Activated T-cell treated with anti-CD3 and anti-CD28 coated beads, Interleukin-2, amount 50 U/mL, for 24 hours (primary cell): ENCODE data around the gene SEPTIN7.

Experiments used
- DNase-seq: peaks from one replicate; pipeline ENCODE4 v3.0.0-alpha.2; 2020
- H3K27ac Mint-ChIP-seq: 2 replicates; pipeline ENCODE4 v1.8.0; 2020; ENCODE audit warnings: mild to moderate bottlenecking, mixed read lengths
- H3K27me3 Mint-ChIP-seq: 2 replicates; pipeline ENCODE4 v1.8.0; 2020; ENCODE audit warnings: mixed read lengths
- H3K36me3 Mint-ChIP-seq: 2 replicates; pipeline ENCODE4 v1.8.0; 2020; ENCODE audit warnings: low read depth, mixed read lengths
- H3K4me1 Mint-ChIP-seq: 2 replicates; pipeline ENCODE4 v1.8.0; 2020; ENCODE audit warnings: low read depth, mixed read lengths
- H3K4me3 Mint-ChIP-seq: 2 replicates; pipeline ENCODE4 v1.8.0; 2020; ENCODE audit warnings: mild to moderate bottlenecking, moderate library complexity, mixed read lengths
- H3K9me3 Mint-ChIP-seq: 2 replicates; pipeline ENCODE4 v1.8.0; 2020; ENCODE audit warnings: mixed read lengths

The SEPTIN7 gene

GRCh38 chr7:35776686-35777085 is 24.2 kb upstream of the SEPTIN7 start:
- Mint-ChIP-seq H3K36me3 (no peaks in the 10 kb centered on the region), H3K9me3 (no peaks in the 10 kb centered on the region), H3K4me3 (no peak overlapping the region), H3K4me1 (no peaks in the 10 kb centered on the region), H3K27me3 (no peaks in the 10 kb centered on the region), H3K27ac (no peak overlapping the region)
- DNase-seq = no peak

- no peaks in the 10 kb centered on the region for H3K4me1 Mint-ChIP-seq
- H3K27ac Mint-ChIP-seq = no peak overlapping the region
- H3K9me3 Mint-ChIP-seq = no peaks in the 10 kb centered on the region
- no peak for DNase-seq
- no peak overlapping the region for H3K4me3 Mint-ChIP-seq
- H3K36me3 Mint-ChIP-seq = no peaks in the 10 kb centered on the region
- H3K27me3 Mint-ChIP-seq = no peaks in the 10 kb centered on the region
Measured at GRCh38 chr7:35777121-35777520, 23.7 kb upstream of the SEPTIN7 start.

GRCh38 chr7:35780070-35780469 is 20.8 kb upstream of the SEPTIN7 start:
- Mint-ChIP-seq H3K4me3 (no peak overlapping the region), H3K27ac (no peak overlapping the region), H3K9me3 (no peaks in the 10 kb centered on the region), H3K27me3 (no peaks in the 10 kb centered on the region), H3K36me3 (no peaks in the 10 kb centered on the region), H3K4me1 (no peaks in the 10 kb centered on the region)
- no peak for DNase-seq

GRCh38 chr7:35781200-35781701 is 19.6 kb upstream of the SEPTIN7 start:
- Mint-ChIP-seq H3K4me1 (no peaks in the 10 kb centered on the region), H3K27ac (no peak overlapping the region), H3K27me3 (no peaks in the 10 kb centered on the region), H3K9me3 (no peaks in the 10 kb centered on the region), H3K4me3 (no peak overlapping the region), H3K36me3 (no peaks in the 10 kb centered on the region)
- DNase-seq = no peak

GRCh38 chr7:35781767-35782515 is 18.9 kb upstream of the SEPTIN7 start:
- H3K4me3 Mint-ChIP-seq = no peak overlapping the region
- no peaks in the 10 kb centered on the region for H3K27me3 Mint-ChIP-seq
- no peaks in the 10 kb centered on the region for H3K36me3 Mint-ChIP-seq
- no peaks in the 10 kb centered on the region for H3K9me3 Mint-ChIP-seq
- H3K27ac Mint-ChIP-seq = no peak overlapping the region
- DNase-seq = no peak
- no peaks in the 10 kb centered on the region for H3K4me1 Mint-ChIP-seq

DNA sequence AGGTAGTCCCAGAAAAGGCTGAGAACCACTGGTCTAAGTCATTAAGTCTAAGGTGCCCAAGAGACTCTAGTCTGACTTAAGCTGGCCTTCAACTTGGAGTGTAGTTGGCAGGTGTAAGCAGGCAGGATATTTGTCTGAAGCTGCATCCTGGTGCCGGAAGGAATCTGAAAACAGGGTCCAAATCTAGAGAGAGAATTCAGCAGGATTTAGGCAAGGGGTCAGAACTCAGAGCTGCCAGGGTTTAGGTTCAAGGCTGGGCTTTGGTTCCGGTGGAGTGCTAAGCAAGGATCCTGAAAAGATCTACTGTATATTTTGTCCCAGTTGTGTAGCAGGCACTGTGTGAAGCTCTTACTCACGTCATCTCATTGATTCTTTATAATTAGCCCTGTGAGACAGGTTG is 16.5 kb upstream of the SEPTIN7 start:
- no peaks in the 10 kb centered on the region for H3K36me3 Mint-ChIP-seq
- H3K27ac Mint-ChIP-seq = no peak overlapping the region
- no peak for DNase-seq
- H3K4me1 Mint-ChIP-seq = no peaks in the 10 kb centered on the region
- H3K4me3 Mint-ChIP-seq = no peak overlapping the region
- peaks cover 3% of the 10 kb centered on the region for H3K9me3 Mint-ChIP-seq
- H3K27me3 Mint-ChIP-seq = no peaks in the 10 kb centered on the region

DNA sequence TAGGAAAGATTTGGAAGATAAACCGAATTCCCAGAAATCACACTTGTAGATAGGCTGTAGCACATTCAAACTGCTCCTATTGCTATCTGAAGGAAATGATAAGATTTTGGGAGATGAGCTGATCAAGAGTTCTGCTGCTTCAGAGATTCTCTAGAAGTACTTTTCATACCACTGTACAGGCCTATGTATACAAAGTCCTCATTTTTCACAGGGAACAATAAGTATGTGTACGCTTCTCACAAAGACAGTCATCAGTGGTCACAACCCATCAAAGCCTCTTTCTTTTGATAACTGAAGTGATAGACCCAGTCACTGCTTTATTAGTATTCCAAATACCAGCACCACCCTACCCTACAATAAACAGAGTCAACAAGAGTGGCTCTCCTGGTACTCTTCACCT is 15.6 kb upstream of the SEPTIN7 start:
- DNase-seq = no peak
- no peaks in the 10 kb centered on the region for H3K27me3 Mint-ChIP-seq
- H3K9me3 Mint-ChIP-seq = peaks cover 5% of the 10 kb centered on the region
- no peak overlapping the region for H3K4me3 Mint-ChIP-seq
- no peak overlapping the region for H3K27ac Mint-ChIP-seq
- no peaks in the 10 kb centered on the region for H3K36me3 Mint-ChIP-seq
- no peaks in the 10 kb centered on the region for H3K4me1 Mint-ChIP-seq

DNA sequence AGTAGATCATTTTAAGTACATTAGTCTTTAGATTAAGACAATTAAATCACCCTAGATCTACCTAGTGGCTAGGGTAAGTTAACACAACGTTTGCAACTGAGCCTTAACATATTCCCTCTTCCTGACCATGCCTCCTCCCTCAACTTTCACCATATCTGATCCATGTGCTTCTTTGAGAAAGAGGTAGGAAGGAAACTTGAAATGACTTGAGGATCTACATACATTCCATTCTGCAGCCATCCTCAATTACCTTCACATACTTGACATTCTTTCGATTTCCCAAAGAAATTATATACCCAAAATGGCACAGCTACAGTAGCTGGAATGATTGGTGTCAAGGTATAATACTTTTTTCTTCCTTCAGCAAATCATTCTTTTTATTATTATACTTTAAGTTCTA is 12.9 kb upstream of the SEPTIN7 start:
- H3K27me3 Mint-ChIP-seq = no peaks in the 10 kb centered on the region
- H3K27ac Mint-ChIP-seq = no peak overlapping the region
- H3K36me3 Mint-ChIP-seq = no peaks in the 10 kb centered on the region
- no peak for DNase-seq
- no peak overlapping the region for H3K4me3 Mint-ChIP-seq
- H3K4me1 Mint-ChIP-seq = no peaks in the 10 kb centered on the region
- peaks cover 5% of the 10 kb centered on the region for H3K9me3 Mint-ChIP-seq

DNA sequence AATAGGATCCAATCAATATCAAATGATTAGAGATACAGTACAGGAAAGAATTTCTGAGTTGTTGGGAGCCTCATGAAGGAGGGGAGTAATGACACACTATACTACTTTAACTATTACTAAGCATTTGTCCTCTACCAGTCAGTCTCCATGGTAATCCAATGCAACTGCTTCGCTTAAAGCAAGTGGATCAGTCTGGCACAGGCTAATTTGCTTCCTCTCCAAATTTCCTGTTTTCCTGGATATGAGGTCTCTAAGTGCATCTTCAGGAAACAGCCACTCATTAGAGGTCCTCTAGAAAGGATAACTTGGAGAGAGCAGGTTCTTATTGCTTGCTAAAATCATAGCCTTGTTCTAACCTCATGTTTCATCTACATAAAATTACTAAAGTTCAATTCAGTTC is 8.4 kb upstream of the SEPTIN7 start:
- no peak for DNase-seq
- Mint-ChIP-seq H3K9me3 (peaks cover 5% of the 10 kb centered on the region), H3K4me3 (no peak overlapping the region), H3K4me1 (no peaks in the 10 kb centered on the region), H3K27me3 (no peaks in the 10 kb centered on the region), H3K36me3 (no peaks in the 10 kb centered on the region), H3K27ac (no peak overlapping the region)

DNA sequence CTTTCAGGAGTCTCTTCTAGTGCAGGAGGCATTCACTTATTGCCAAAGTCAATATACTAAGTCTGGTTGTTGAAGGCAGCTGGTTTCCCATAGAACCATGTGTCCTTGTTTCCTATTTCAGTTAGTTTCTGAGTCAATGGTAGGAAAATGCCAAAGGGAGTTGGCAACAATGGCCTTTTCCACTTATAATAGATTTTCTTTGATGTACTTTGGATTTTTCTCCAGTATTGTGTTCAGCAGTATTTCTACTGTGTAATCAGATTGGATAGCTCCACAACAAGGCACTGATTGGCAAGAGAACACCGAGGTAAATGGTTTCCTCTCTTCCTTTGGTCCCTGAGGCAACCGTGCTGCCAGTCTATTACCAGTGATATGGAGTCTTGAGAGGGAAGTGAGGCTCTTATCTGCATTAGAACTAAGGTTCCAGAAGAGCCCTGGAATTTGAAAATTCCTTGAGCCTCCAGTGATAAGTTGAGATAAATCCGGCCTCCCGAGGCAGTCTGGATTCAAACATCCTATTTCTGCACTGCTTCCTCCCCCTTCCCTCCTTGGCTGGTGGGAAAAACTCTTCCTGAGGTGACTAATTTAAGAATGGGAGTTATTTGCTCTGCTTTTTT is 7.9 kb upstream of the SEPTIN7 start:
- H3K4me3 Mint-ChIP-seq = no peak overlapping the region
- H3K9me3 Mint-ChIP-seq = peaks cover 5% of the 10 kb centered on the region
- H3K36me3 Mint-ChIP-seq = no peaks in the 10 kb centered on the region
- DNase-seq = no peak
- H3K27me3 Mint-ChIP-seq = no peaks in the 10 kb centered on the region
- no peaks in the 10 kb centered on the region for H3K4me1 Mint-ChIP-seq
- no peak overlapping the region for H3K27ac Mint-ChIP-seq

GRCh38 chr7:35797311-35797710 is 3.5 kb upstream of the SEPTIN7 start:
- DNase-seq = no peak
- H3K4me1 Mint-ChIP-seq = peaks cover 6% of the 10 kb centered on the region
- H3K27ac Mint-ChIP-seq = no peak overlapping the region
- H3K9me3 Mint-ChIP-seq = no peaks in the 10 kb centered on the region
- peaks cover 19% of the 10 kb centered on the region for H3K36me3 Mint-ChIP-seq
- H3K27me3 Mint-ChIP-seq = no peaks in the 10 kb centered on the region
- H3K4me3 Mint-ChIP-seq = no peak overlapping the region

- peaks cover 43% of the 10 kb centered on the region for H3K36me3 Mint-ChIP-seq
- no peaks in the 10 kb centered on the region for H3K9me3 Mint-ChIP-seq
- peak overlapping the region; percentile 99 for H3K27ac Mint-ChIP-seq
- peaks cover 33% of the 10 kb centered on the region for H3K4me1 Mint-ChIP-seq
- H3K27me3 Mint-ChIP-seq = no peaks in the 10 kb centered on the region
- DNase-seq = peak; percentile 90
- peak overlapping the region; percentile 93 for H3K4me3 Mint-ChIP-seq
Measured at GRCh38 chr7:35799846-35800717, 775 bp upstream of the SEPTIN7 start.

GRCh38 chr7:35801392-35802101 is 690 bp downstream of the SEPTIN7 start:
- peaks cover 46% of the 10 kb centered on the region for H3K4me1 Mint-ChIP-seq
- H3K36me3 Mint-ChIP-seq = peaks cover 52% of the 10 kb centered on the region
- no peaks in the 10 kb centered on the region for H3K9me3 Mint-ChIP-seq

GRCh38 chr7:35802102-35802466 is 1.2 kb downstream of the SEPTIN7 start:
- Mint-ChIP-seq H3K4me1 (peaks cover 51% of the 10 kb centered on the region), H3K27me3 (no peaks in the 10 kb centered on the region), H3K4me3 (peak overlapping the region; percentile 93), H3K36me3 (peaks cover 53% of the 10 kb centered on the region), H3K27ac (peak overlapping the region; percentile 99), H3K9me3 (no peaks in the 10 kb centered on the region)
- no peak for DNase-seq

More at GRCh38 chr7:35801392-35802101, 690 bp downstream of the SEPTIN7 start:
- Mint-ChIP-seq H3K27ac (peak overlapping the region; percentile 99), H3K4me3 (peak overlapping the region; percentile 93), H3K27me3 (no peaks in the 10 kb centered on the region)
- peak; percentile 81 for DNase-seq
